Breast epithelium (tissue), 4 donors: ENCODE measurements around the gene LRG1. TPM values are rescaled to one million over a fixed set of nuclear protein-coding genes. Genes with fewer than 3 reads are reported as not detected.

Experiments used
- DNase-seq, 2 donors: peaks; one replicate each; pipeline ENCODE4 v3.0.0-alpha.2; 2019; ENCODE audit warnings: low spot score in 2 of 2
- H3K27ac ChIP-seq, 2 donors: fragments of 200-600 bp; sonication (generic) in 1 of 2; one replicate each; pipeline ENCODE4 v1.5.1; 2016 to 2019; ENCODE audit warnings: mild to moderate bottlenecking in 1 of 2
- H3K27me3 ChIP-seq, 2 donors: fragments of 200-600 bp; sonication (generic) in 1 of 2; one replicate each; pipeline versions ENCODE4 v1.5.1 to v1.6.0; 2017 to 2019; ENCODE audit warnings: control low read depth in 1 of 2, mild to moderate bottlenecking in 1 of 2
- H3K36me3 ChIP-seq: fragments of 200-600 bp; one replicate; pipeline ENCODE4 v1.5.1; 2019
- H3K4me1 ChIP-seq, 2 donors: fragments of 200-600 bp; sonication (generic); one replicate each; pipeline ENCODE4 v1.5.1; 2016 to 2019; ENCODE audit warnings: control low read depth in 1 of 2
- H3K4me3 ChIP-seq, 3 donors: fragments of 200-600 bp; sonication (generic); 1 replicate in 2 of 3; 2 replicates in 1 of 3; pipeline ENCODE4 v1.5.1; 2016 to 2019; ENCODE audit warnings: mild to moderate bottlenecking in 3 of 3, moderate library complexity in 2 of 3
- H3K9me3 ChIP-seq, 2 donors: fragments of 200-600 bp; sonication (generic) in 1 of 2; one replicate each; pipeline ENCODE4 v1.5.1; 2016 to 2019; ENCODE audit warnings: control low read depth in 1 of 2
- POLR2A ChIP-seq: fragments of 450-650 bp; IDR thresholded peaks from one replicate; pipeline ENCODE4 v1.6.1; 2016; ENCODE audit warnings: antibody characterized with exemption, mild to moderate bottlenecking, moderate library complexity
- POLR2AphosphoS5 ChIP-seq, 3 donors: sonication (generic); formaldehyde crosslinking; IDR thresholded peaks; one replicate each; pipeline ENCODE4 v1.6.1; 2017; ENCODE audit warnings: antibody characterized with exemption in 3 of 3
- intact Hi-C: fragments of 100-400 bp; cut with DNase I; formaldehyde crosslinking; loops from one replicate; pipeline ENCODE4 v1.15.1; 2023; ENCODE audit warnings: low total_unique reads
- total RNA-seq, 3 donors: library from RNA; depleted of rRNA; stranded (reverse); fragments of >200 nt; gene quantifications; one replicate each; pipeline ENCODE4 v1.1.0, GENCODE V29; 2016
- TF ChIP-seq, protein P1 (sequence below), 3 donors: fragments of 450-650 bp; IDR thresholded peaks; one replicate each; pipeline ENCODE4 v1.5.1; 2016 to 2017; ENCODE audit warnings: antibody characterized with exemption in 3 of 3, mild to moderate bottlenecking in 3 of 3, moderate library complexity in 3 of 3

Gene LRG1
- total RNA-seq, 3 donors from 2014 or later, result 0.64 to 14.7 (median 5.7) TPM

GRCh38 chr19:4496304-4496703 lies 43.5 kb downstream of the LRG1 start:
- TF ChIP-seq POLR2A, result no peak
- no peak for TF ChIP-seq POLR2AphosphoS5 (IDR thresholded peaks at IDR 0.05)
- TF ChIP-seq, protein P1, sequence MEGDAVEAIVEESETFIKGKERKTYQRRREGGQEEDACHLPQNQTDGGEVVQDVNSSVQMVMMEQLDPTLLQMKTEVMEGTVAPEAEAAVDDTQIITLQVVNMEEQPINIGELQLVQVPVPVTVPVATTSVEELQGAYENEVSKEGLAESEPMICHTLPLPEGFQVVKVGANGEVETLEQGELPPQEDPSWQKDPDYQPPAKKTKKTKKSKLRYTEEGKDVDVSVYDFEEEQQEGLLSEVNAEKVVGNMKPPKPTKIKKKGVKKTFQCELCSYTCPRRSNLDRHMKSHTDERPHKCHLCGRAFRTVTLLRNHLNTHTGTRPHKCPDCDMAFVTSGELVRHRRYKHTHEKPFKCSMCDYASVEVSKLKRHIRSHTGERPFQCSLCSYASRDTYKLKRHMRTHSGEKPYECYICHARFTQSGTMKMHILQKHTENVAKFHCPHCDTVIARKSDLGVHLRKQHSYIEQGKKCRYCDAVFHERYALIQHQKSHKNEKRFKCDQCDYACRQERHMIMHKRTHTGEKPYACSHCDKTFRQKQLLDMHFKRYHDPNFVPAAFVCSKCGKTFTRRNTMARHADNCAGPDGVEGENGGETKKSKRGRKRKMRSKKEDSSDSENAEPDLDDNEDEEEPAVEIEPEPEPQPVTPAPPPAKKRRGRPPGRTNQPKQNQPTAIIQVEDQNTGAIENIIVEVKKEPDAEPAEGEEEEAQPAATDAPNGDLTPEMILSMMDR (IDR thresholded peaks at IDR 0.05), result no peak
- no peaks in the 10 kb centered on the region for H3K9me3 ChIP-seq
- no peaks in the 10 kb centered on the region for H3K36me3 ChIP-seq
- H3K27ac ChIP-seq, result no peak overlapping the region
- no peak for DNase-seq
- H3K4me1 ChIP-seq, result no peaks in the 10 kb centered on the region
- intact Hi-C loops, result no loop called here
- no peaks in the 10 kb centered on the region for H3K27me3 ChIP-seq
- H3K4me3 ChIP-seq, result no peak overlapping the region

DNA sequence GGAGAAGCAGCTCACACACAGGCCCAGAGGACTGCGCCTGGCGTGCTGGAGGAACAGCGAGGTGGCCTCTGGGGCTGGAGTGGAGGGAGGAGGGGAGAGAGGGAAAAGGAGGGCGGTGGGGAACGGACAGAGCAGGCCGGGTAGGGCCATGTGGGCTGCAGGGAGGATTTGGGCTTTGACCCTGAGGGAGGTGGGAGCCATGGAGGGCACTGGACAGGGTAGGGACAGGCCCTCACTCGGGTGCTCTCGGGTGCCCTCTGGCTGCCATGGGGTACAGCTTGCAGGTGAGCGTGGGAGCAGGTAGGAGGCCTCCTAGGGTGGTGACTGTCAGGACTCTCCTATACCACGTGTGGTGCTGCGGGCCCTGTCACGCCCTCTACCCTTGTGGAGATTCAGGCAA lies 44.4 kb downstream of the LRG1 start:
- TF ChIP-seq POLR2AphosphoS5 (IDR thresholded peaks at IDR 0.05), result no peak
- TF ChIP-seq, protein P1 (IDR thresholded peaks at IDR 0.05), result no peak
- no peak for TF ChIP-seq POLR2A
- Histone ChIP-seq H3K27me3 (no peaks in the 10 kb centered on the region), H3K27ac (no peak overlapping the region), H3K4me1 (no peaks in the 10 kb centered on the region), H3K36me3 (no peaks in the 10 kb centered on the region), H3K9me3 (no peaks in the 10 kb centered on the region), H3K4me3 (no peak overlapping the region)
- no peak for DNase-seq
- intact Hi-C loops, result no loop called here

- no peak for DNase-seq
- Histone ChIP-seq H3K4me3 (no peak overlapping the region), H3K9me3 (no peaks in the 10 kb centered on the region), H3K27ac (no peak overlapping the region), H3K4me1 (no peaks in the 10 kb centered on the region), H3K27me3 (no peaks in the 10 kb centered on the region), H3K36me3 (no peaks in the 10 kb centered on the region)
- TF ChIP-seq POLR2AphosphoS5 (IDR thresholded peaks at IDR 0.05) (no peak), POLR2A (no peak)
- TF ChIP-seq, protein P1 (IDR thresholded peaks at IDR 0.05), result no peak
- intact Hi-C loops, result no loop called here
These were observed 45.2 kb downstream of the LRG1 start for GRCh38 chr19:4494691-4495064.

- Histone ChIP-seq H3K9me3 (no peaks in the 10 kb centered on the region), H3K4me3 (no peak overlapping the region), H3K27me3 (no peaks in the 10 kb centered on the region), H3K27ac (no peak overlapping the region), H3K36me3 (no peaks in the 10 kb centered on the region), H3K4me1 (no peaks in the 10 kb centered on the region)
- no peak for DNase-seq
- intact Hi-C loops, result no loop called here
- TF ChIP-seq POLR2AphosphoS5 (IDR thresholded peaks at IDR 0.05), result no peak
- TF ChIP-seq, protein P1 (IDR thresholded peaks at IDR 0.05), result no peak
- no peak for TF ChIP-seq POLR2A
These were observed 45.7 kb downstream of the LRG1 start for GRCh38 chr19:4493929-4494690.

- TF ChIP-seq POLR2AphosphoS5 (IDR thresholded peaks at IDR 0.05) (no peak), POLR2A (no peak)
- TF ChIP-seq, protein P1 (IDR thresholded peaks at IDR 0.05), result no peak
- Histone ChIP-seq H3K4me3 (no peak overlapping the region), H3K27me3 (no peaks in the 10 kb centered on the region), H3K36me3 (no peaks in the 10 kb centered on the region), H3K27ac (no peak overlapping the region), H3K4me1 (no peaks in the 10 kb centered on the region), H3K9me3 (no peaks in the 10 kb centered on the region)
- no peak for DNase-seq
- intact Hi-C loops, result no loop called here
These were observed 46.5 kb downstream of the LRG1 start for GRCh38 chr19:4493104-4493928.
